Kidney (tissue), 14 donors: ENCODE data around the gene ZNF438. TPM values are rescaled to one million over a fixed set of nuclear protein-coding genes. Genes with fewer than 3 reads are reported as not detected.

Experiments
- DNase-seq, 5 donors: peaks; one replicate each; pipeline ENCODE4 v3.0.0-alpha.2; 2013 to 2020
- FAIRE-seq: peaks from 2 replicates; lab custom pipeline; 2012; peaks lifted over from hg19 to GRCh38; lab: Jason Lieb, UNC
- H3K27ac ChIP-seq, 2 donors: one replicate each; pipeline ENCODE4 v1.7.0; 2013; ENCODE audit warnings: low read depth in 2 of 2, low read length in 2 of 2, inconsistent platforms in 1 of 2
- H3K27me3 ChIP-seq: one replicate; pipeline ENCODE4 v1.7.1; 2013; ENCODE audit warnings: low read length, inconsistent platforms; ENCODE audit not compliant: control insufficient read depth, insufficient read depth
- H3K36me3 ChIP-seq, 3 donors: one replicate each; pipeline versions ENCODE4 v1.7.0 to v1.7.1; 2013; ENCODE audit warnings: low read length in 3 of 3, control low read depth in 1 of 3, inconsistent platforms in 1 of 3; ENCODE audit not compliant: insufficient read depth in 3 of 3, control insufficient read depth in 2 of 3
- H3K4me1 ChIP-seq, 3 donors: one replicate each; pipeline versions ENCODE4 v1.7.0 to v1.7.1; 2013; ENCODE audit warnings: low read length in 3 of 3, inconsistent platforms in 1 of 3, low read depth in 1 of 3; ENCODE audit not compliant: control insufficient read depth in 2 of 3, insufficient read depth in 2 of 3
- H3K4me3 ChIP-seq, 3 donors: one replicate each; pipeline versions ENCODE4 v1.7.0 to v1.8.1; 2013; ENCODE audit warnings: low read length in 3 of 3, control low read depth in 1 of 3, inconsistent platforms in 1 of 3
- H3K9ac ChIP-seq, 3 donors: one replicate each; pipeline versions ENCODE4 v1.7.0 to v1.7.1; 2013; ENCODE audit warnings: low read length in 3 of 3, control low read depth in 1 of 3, inconsistent platforms in 1 of 3
- H3K9me3 ChIP-seq, 3 donors: one replicate each; pipeline versions ENCODE4 v1.7.0 to v1.7.1; 2013; ENCODE audit warnings: low read length in 3 of 3, control low read depth in 1 of 3, inconsistent platforms in 1 of 3; ENCODE audit not compliant: control insufficient read depth in 2 of 3, insufficient read depth in 1 of 3
- intact Hi-C: fragments of 100-400 bp; cut with DNase I; formaldehyde crosslinking; loops from one replicate; pipeline ENCODE4 v1.11.1; 2022
- polyA plus RNA-seq: library from polyadenylated mRNA; stranded (reverse); fragments of 350-450 nt; fragmentation: Illumina TruSeq; extraction: RNeasy Lipid Tissue Mini Kit (QIAGEN cat#74804); gene quantifications from one replicate; pipeline ENCODE4 v1.2.3, GENCODE V29; 2014; ENCODE audit warnings: low read depth, low replicate concordance; ENCODE audit not compliant: insufficient read depth
- total RNA-seq: library from RNA; stranded (reverse); fragmentation: NEBNext Ultra II Directional; extraction: Animal tissue kit (Norgen Biotek cat#: 25700); gene quantifications from one replicate; pipeline ENCODE4 v1.2.1, GENCODE V29; 2021
- TF ChIP-seq, protein P1 (sequence below): IDR thresholded peaks from 3 replicates; pipeline ENCODE4 v1.5.1; 2012; ENCODE audit warnings: mild to moderate bottlenecking, moderate library complexity, borderline replicate concordance; ENCODE audit not compliant: insufficient read depth; ENCODE audit errors: extremely low read depth
- donor health status: control.
- donor health status: control.
- donor health status: control.
- donor health status: control.
- donor health status: control.
- donor health status: DM: yes; HTN: yes; CAD: no.
- donor health status: Normal renal cell carcinoma (clear cell type).

The ZNF438 gene
- total and polyA plus RNA-seq, 2 donors from 2014 or later = 5.9 to 9.9 TPM

DNA sequence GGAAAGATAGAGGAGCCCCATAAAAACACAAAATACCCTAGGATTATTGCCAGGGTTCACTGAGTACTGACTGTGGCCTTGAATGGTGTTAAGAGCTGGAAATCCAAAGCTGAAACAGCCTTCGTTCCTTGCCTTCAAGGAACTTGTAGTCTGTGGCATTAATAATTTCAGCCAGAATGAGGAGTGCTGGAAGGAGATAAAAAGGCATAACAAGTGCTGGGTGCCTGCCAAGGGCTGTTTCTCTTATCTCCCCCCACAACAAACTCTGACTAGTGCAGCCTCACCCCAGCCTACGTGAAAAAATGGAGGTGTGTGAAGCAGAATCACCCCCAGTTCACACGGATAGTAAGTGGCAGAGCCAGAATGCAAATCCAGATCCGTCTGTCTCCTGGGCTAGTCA, 203.0 kb downstream of the ZNF438 start:
- Histone ChIP-seq H3K9me3 (no peaks in the 10 kb centered on the region), H3K9ac (no peak overlapping the region), H3K27ac (no peak overlapping the region), H3K4me1 (no peaks in the 10 kb centered on the region), H3K36me3 (no peaks in the 10 kb centered on the region), H3K27me3 (no peaks in the 10 kb centered on the region), H3K4me3 (no peak overlapping the region)
- intact Hi-C loops = no loop called here
- FAIRE-seq = no peak
- DNase-seq = no peak
- TF ChIP-seq, protein P1, sequence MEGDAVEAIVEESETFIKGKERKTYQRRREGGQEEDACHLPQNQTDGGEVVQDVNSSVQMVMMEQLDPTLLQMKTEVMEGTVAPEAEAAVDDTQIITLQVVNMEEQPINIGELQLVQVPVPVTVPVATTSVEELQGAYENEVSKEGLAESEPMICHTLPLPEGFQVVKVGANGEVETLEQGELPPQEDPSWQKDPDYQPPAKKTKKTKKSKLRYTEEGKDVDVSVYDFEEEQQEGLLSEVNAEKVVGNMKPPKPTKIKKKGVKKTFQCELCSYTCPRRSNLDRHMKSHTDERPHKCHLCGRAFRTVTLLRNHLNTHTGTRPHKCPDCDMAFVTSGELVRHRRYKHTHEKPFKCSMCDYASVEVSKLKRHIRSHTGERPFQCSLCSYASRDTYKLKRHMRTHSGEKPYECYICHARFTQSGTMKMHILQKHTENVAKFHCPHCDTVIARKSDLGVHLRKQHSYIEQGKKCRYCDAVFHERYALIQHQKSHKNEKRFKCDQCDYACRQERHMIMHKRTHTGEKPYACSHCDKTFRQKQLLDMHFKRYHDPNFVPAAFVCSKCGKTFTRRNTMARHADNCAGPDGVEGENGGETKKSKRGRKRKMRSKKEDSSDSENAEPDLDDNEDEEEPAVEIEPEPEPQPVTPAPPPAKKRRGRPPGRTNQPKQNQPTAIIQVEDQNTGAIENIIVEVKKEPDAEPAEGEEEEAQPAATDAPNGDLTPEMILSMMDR = no peak

DNA sequence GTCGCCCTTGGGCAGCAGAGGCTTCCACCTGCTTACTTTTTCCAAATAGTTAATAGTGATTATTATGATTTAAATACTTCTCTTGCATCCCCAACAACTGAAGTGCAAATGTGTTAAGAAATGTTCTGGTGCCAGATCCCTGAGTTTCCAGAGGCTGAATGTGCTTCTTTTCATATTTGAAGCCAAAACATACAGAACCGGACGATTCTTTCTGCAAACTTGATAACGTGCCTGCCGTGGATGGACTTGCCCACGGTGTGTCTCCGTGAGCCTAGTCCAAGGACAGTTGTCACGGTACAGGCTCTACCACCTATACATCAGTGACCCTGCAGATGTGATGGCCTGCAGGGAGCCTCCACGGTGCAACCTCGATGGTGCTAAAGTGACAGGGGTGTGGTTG, 203.5 kb downstream of the ZNF438 start:
- TF ChIP-seq, protein P1 = no peak
- no peak overlapping the region for H3K4me3 ChIP-seq
- H3K36me3 ChIP-seq = no peaks in the 10 kb centered on the region
- DNase-seq (no peak), FAIRE-seq (no peak)
- no peak overlapping the region for H3K27ac ChIP-seq
- H3K4me1 ChIP-seq = no peaks in the 10 kb centered on the region
- no peaks in the 10 kb centered on the region for H3K27me3 ChIP-seq
- intact Hi-C loops = no loop called here
- no peaks in the 10 kb centered on the region for H3K9me3 ChIP-seq
- no peak overlapping the region for H3K9ac ChIP-seq

DNA sequence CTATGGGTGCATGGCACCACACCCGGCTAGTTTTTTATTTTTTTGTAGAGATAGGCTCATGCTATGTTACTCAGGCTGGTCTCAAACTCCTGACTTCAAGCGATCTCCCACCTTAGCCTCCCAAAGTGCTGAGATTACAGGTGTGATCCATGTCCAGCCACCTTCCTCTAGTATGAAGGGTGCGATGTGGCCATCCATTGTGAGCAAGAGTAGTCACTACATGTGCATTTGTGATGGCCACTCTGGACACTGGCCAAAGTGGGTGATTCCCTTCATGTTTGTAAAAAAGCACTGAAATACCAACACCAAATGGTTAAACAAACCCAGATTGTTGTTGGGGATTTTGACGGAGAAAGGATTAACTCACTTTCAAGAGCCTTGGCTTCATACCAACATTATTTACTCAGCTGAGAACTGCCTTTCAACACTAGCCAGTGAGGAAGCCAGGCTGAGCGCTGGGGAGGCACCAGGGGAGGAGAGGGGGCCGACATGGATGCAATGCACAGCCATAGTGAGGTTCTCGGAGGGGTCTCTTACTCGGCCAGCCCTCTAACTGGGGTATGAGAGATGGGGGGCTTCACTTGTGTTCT, 204.0 kb downstream of the ZNF438 start:
- no peak overlapping the region for H3K27ac ChIP-seq
- DNase-seq (peak in 1 of 5 donors; percentile 76), FAIRE-seq (no peak)
- no peaks in the 10 kb centered on the region for H3K36me3 ChIP-seq
- intact Hi-C loops = no loop called here
- TF ChIP-seq, protein P1 = no peak
- H3K9me3 ChIP-seq = no peaks in the 10 kb centered on the region
- no peak overlapping the region for H3K9ac ChIP-seq
- no peak overlapping the region for H3K4me3 ChIP-seq
- H3K27me3 ChIP-seq = no peaks in the 10 kb centered on the region
- H3K4me1 ChIP-seq = no peaks in the 10 kb centered on the region

DNA sequence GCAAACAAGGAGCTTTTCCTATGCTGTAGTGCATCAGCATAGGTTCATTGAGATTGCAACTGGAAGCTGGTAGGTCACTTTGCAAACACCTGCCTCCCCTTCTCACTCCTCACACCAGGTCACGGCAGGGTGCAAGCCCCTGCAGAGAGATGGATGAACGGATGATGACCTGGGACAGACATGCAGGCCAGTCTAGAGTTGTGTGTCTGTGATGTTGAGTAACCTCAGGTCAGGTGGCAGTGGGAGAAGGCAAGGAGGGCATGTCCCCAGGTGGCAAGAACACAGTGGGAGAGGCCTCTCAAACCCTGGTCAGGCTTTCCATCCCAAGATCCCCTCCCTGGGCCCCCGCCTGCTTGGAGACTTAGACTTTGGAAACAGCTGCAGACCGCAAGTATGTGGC, 205.0 kb downstream of the ZNF438 start:
- no peaks in the 10 kb centered on the region for H3K4me1 ChIP-seq
- FAIRE-seq (no peak), DNase-seq (no peak)
- H3K36me3 ChIP-seq = no peaks in the 10 kb centered on the region
- TF ChIP-seq, protein P1 = no peak
- no peaks in the 10 kb centered on the region for H3K27me3 ChIP-seq
- H3K9ac ChIP-seq = no peak overlapping the region
- H3K4me3 ChIP-seq = no peak overlapping the region
- H3K9me3 ChIP-seq = no peaks in the 10 kb centered on the region
- H3K27ac ChIP-seq = no peak overlapping the region
- intact Hi-C loops = no loop called here
